GOT3 (cell line): ENCODE results near the gene WDFY4.

Source experiments
- DNase-seq: peaks from one replicate; lab custom pipeline; 2025; ENCODE audit warnings: mixed read lengths; lab: John Stamatoyannopoulos, UW

Gene WDFY4

GRCh38 chr10:48880016-48880705, 195.5 kb downstream of the WDFY4 start:
- DNase-seq = no peak

GRCh38 chr10:48881937-48882336, 197.3 kb downstream of the WDFY4 start:
- DNase-seq = no peak

GRCh38 chr10:48882881-48883280, 198.2 kb downstream of the WDFY4 start:
- DNase-seq = no peak

- DNase-seq = no peak
These were observed 199.0 kb downstream of the WDFY4 start for GRCh38 chr10:48883701-48884100.

GRCh38 chr10:48884179-48885045, 199.7 kb downstream of the WDFY4 start:
- no peak for DNase-seq

GRCh38 chr10:48885376-48885775, 200.7 kb downstream of the WDFY4 start:
- no peak for DNase-seq

- DNase-seq = no peak
These were observed 203.3 kb downstream of the WDFY4 start for GRCh38 chr10:48887982-48888381.

GRCh38 chr10:48890888-48891850, 206.5 kb downstream of the WDFY4 start:
- no peak for DNase-seq

- DNase-seq = no peak
These were observed 210.5 kb downstream of the WDFY4 start for GRCh38 chr10:48894911-48895802.

- DNase-seq = no peak
These were observed 211.1 kb downstream of the WDFY4 start for GRCh38 chr10:48895803-48896195.

GRCh38 chr10:48896756-48897440, 212.2 kb downstream of the WDFY4 start:
- DNase-seq = no peak

GRCh38 chr10:48897441-48897790, 212.7 kb downstream of the WDFY4 start:
- DNase-seq = no peak

- DNase-seq = no peak
These were observed 213.8 kb downstream of the WDFY4 start for GRCh38 chr10:48898426-48898825.

GRCh38 chr10:48899781-48900180, 215.1 kb downstream of the WDFY4 start:
- DNase-seq = no peak

GRCh38 chr10:48900371-48900801, 215.7 kb downstream of the WDFY4 start:
- no peak for DNase-seq

- DNase-seq = no peak
These were observed 216.6 kb downstream of the WDFY4 start for GRCh38 chr10:48901319-48901718.

GRCh38 chr10:48902096-48902495, 217.4 kb downstream of the WDFY4 start:
- no peak for DNase-seq

- no peak for DNase-seq
These were observed 218.5 kb downstream of the WDFY4 start for GRCh38 chr10:48903151-48903550.

- no peak for DNase-seq
These were observed 220.2 kb downstream of the WDFY4 start for GRCh38 chr10:48904861-48905260.

- no peak for DNase-seq
These were observed 220.6 kb downstream of the WDFY4 start for GRCh38 chr10:48905311-48905710.

GRCh38 chr10:48906841-48907240, 222.2 kb downstream of the WDFY4 start:
- no peak for DNase-seq
